ENCODE data around the gene RAD52.

RAD52 gene

GRCh38 chr12:913919-914698 is 35.4 kb downstream of the RAD52 start:
- no peak for DNase-seq (ENCODE audit: low read depth, low spot score)

DNA sequence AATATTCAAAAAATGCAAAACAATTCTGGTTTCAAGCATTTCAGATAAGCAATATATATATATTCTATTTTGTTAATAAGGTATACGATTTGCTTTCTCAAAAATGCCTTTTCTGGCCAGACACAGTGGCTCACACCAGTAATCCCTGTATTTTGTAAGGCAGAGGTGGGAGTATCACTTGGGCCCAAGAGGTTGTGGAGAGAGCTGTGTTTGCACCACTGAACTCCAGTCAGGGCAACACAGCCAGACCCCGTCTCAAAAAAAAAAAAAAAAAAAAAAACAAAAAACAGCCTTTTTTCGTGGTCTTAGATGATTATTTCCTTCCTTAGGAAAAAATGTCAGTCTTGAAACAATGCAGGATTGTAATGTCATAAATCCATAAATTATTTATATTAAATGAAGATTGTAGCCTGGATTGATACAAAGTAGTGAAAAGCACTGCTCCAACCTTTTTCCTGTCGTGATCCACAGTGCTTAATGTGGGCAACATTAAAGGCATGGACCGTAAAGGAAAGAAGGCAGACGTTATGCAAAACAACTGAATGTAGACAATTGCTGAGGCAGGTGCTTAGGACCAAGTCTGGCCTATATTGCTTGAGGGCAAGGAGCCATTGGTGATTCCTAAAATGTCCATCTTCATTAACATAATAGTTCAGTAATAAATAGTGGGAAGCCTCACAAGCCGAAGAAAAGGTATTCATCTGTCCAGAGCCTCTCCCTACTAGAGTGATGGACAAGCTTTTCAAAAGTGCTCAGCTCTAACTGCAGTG is 36.8 kb downstream of the RAD52 start:
- no peak for DNase-seq (ENCODE audit: low read depth, low spot score)

DNA sequence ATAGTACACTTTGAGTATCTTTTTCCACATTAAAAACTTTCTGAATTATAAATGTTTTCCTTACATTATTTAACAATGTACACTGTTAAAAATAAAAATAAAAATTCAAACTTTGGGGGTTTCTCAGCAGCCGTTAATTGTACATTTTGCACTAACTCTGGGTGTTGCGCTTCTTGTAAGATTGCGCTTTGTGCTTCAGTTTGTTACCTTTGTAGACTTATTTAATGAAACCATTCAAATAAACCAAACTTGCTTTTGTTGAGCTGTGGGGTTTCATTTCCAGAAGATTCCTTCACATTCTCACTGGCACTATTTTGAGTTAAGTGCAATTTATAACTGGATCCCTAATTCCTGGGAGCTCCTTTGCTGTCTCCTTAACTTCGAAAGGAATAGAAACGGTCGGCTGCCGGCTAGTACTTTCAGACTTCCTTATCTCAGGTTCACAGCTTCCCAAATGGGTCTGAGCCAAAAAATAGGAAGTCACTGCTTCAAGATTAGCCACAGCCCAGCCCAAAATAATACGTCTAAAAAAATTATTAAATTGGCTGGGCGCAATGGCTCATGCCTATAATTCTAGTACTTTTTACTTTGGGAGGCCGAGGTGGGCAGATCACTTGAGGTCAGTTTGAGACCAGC is 38.2 kb downstream of the RAD52 start:
- DNase-seq (ENCODE audit: low read depth, low spot score): no peak

GRCh38 chr12:910416-910815 is 39.1 kb downstream of the RAD52 start:
- no peak for DNase-seq (ENCODE audit: low read depth, low spot score)

GRCh38 chr12:909861-910260 is 39.6 kb downstream of the RAD52 start:
- no peak for DNase-seq (ENCODE audit: low read depth, low spot score)

DNA sequence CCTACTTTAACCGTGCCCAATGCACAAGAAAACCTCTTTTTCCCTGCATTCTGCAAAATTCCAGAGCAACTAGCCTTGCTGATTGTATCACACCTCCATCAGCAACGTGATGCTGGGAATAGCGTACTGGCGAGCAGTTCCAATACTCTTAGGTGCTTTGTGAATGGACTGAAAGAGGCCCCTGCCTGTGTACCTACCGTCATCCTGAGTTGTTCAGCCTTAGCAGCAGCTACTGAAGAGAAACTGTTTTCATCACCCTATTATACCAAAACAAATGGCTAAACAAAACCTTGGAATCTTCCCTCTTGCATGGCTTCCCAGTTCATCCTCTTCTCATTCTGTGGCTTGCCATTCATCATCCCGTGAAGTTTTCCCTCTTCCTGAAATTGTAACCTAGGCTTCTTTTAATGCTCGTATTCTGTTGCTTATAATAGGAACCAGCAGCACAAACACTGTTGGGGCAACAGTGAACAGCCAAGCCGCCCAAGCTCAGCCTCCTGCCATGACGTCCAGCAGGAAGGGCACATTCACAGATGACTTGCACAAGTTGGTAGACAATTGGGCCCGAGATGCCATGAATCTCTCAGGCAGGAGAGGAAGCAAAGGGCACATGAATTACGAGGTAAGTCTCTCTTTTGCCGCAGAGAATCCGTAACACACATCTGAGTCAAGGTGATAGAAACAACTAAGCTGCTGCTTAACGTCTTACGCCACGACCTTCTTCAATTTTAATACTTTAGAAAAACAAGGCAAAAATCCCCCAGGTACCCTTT is 41.9 kb downstream of the RAD52 start:
- no peak for DNase-seq (ENCODE audit: low read depth, low spot score)

DNA sequence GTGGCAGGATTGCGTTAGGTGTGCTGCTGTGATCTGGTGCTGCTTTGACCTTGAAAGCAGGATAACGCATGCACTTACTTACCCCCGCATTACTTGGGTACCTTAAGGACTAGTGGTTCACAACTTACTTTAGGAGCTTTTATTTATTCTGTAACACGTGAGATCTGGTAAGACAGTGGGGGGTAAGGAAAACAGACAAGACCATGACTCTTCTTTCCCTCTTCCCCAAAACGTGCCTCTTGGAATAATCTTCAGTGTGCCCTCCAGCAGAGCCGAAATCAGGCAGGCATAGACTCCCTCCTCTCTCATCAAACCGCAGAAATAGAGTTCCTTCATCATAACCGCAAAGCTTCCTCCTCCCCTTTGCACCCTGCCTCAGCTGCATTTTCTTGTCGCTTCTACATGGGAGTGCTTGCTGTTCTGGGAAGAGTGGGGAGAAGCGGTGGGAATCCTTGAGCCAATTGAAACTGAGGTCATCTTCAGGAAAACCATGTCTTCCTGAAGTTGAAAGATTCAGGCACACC is 43.4 kb downstream of the RAD52 start:
- DNase-seq (ENCODE audit: low read depth, low spot score): peak; percentile 46

DNA sequence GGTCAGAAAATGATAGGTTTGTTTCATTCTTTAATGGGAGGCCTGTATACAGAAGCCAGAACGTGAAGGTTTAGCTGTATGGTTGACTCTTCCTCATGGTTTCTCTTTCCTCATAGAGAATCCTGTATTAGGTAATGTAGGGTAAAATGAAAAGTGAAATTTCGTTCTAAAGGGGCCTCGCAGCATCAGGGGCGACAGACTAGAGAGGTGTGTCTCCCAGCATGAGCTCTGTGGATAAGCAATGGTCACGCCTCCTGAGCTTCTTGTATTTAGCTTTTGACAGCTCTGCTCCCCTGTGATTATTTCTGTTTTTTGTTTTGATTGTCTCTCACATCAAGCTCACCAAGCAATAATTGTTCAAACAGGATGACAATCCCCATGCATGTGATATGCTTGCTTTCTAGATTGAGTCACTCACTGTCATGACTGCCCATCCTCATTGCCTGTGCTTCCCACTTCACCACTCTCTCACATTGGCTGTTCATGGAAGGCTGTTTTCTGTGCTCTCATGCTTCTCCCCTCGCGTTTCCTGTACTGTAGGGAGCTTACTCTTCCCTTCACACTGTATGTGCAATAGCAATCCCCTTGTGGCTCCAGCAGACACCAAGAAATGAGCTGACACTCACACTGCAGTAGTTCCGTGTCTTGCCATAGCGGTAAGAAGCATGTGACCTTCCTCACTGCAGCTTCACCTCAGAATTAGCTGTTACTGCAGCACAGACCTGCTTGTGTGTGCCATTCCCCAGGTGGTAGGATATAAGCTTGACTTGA is 44.0 kb downstream of the RAD52 start:
- DNase-seq (ENCODE audit: low read depth, low spot score): no peak

GRCh38 chr12:904010-904414 is 45.5 kb downstream of the RAD52 start:
- no peak for DNase-seq (ENCODE audit: low read depth, low spot score)

DNA sequence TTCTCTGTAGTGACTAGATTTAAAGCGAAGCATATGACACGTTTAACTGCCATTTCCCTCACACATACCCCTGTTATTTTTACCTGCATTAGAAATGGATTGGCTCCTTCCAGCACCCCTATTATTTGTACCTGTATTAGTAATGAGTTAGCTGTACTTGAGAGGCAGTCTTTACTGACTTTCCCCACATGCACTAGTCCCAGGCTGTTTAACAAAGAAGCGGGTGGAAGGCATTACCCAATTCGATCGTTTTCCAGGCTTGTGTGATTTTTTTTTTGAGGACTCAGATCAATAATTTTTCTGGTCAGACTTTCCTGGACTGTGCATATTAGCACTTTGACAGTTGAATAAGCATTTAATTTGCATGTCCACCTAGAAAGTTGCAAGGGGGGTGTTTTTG is 46.4 kb downstream of the RAD52 start:
- DNase-seq (ENCODE audit: low read depth, low spot score): no peak

DNA sequence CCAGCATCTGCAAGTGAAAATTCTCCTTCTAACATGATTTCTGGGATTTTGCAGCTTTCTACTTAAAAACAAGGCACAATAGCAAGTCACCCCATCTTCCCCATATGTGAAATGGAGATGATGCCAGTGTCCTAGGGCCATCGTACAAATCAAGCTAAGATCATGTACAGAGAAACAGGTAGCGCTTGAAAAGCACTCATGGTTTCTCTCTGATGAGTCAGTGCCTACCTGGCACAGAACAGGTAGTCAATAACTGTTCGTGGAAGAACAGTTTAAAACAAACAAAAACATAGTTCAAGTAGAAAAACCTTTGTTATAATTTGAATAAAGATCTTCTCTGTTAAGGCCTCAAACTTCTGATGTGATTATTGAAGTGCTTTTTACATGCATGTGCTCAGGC is 46.9 kb downstream of the RAD52 start:
- DNase-seq (ENCODE audit: low read depth, low spot score): no peak

DNA sequence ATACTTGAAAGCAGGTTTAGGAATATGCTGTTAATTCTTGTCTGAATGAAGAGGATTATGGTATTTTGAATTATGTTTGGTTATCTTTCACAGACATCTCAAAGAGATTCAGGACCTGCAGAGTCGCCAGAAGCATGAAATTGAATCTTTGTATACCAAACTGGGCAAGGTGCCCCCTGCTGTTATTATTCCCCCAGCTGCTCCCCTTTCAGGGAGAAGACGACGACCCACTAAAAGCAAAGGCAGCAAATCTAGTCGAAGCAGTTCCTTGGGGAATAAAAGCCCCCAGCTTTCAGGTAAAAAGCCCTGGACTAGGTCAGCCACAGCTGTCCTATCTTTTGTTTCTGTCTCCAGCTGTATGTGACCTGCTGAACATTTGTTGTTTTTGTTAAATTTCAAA is 52.1 kb downstream of the RAD52 start:
- DNase-seq (ENCODE audit: low read depth, low spot score): no peak

DNA sequence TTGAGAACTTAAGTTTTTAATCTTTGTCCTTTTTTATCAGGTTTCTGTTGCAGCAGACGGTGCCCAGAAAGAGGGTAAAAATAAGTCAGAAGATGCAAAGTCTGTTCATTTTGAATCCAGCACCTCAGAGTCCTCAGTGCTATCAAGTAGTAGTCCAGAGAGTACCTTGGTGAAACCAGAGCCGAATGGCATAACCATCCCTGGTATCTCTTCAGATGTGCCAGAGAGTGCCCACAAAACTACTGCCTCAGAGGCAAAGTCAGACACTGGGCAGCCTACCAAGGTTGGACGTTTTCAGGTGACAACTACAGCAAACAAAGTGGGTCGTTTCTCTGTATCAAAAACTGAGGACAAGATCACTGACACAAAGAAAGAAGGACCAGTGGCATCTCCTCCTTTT is 53.5 kb downstream of the RAD52 start:
- DNase-seq (ENCODE audit: low read depth, low spot score): no peak

DNA sequence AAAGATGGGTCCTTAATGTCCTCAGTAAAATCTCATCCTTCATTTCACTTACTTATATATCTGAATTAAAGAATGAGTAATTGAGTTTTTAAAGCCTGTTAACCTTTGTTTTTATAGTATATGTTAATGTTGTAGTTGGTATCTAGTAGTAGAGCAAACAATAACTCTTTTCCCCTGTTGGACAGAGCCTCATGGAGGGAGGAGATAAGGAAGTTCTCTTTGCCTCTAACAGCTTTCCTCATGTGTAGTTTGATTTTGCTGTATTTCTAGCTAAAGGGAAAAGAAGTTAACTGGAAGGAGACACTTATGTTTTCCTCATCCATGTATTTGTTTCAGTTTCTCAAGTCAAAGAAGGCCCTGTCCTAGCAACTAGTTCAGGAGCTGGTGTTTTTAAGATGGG is 55.3 kb downstream of the RAD52 start:
- DNase-seq (ENCODE audit: low read depth, low spot score): no peak

DNA sequence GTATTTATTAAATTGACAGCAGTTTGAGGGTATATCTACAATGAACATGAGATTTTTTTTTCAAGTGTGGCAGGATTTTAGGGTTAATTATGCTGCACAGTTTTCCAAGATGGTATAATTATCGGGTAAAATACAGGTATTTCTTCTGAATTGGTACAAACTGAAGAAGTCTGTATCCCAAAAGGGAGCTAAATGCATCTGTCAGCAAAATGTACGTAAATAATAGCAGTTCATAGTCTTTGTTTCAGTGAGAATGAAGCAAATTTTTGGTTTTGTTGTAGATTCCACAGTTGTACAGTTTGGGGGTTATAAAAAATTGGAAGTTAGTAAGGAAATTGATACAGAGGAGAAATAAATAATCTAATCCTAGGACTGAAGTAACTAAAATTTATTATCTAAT is 63.3 kb downstream of the RAD52 start:
- no peak for DNase-seq (ENCODE audit: low read depth, low spot score)

GRCh38 chr12:885701-886100 is 63.8 kb downstream of the RAD52 start:
- DNase-seq (ENCODE audit: low read depth, low spot score): no peak

DNA sequence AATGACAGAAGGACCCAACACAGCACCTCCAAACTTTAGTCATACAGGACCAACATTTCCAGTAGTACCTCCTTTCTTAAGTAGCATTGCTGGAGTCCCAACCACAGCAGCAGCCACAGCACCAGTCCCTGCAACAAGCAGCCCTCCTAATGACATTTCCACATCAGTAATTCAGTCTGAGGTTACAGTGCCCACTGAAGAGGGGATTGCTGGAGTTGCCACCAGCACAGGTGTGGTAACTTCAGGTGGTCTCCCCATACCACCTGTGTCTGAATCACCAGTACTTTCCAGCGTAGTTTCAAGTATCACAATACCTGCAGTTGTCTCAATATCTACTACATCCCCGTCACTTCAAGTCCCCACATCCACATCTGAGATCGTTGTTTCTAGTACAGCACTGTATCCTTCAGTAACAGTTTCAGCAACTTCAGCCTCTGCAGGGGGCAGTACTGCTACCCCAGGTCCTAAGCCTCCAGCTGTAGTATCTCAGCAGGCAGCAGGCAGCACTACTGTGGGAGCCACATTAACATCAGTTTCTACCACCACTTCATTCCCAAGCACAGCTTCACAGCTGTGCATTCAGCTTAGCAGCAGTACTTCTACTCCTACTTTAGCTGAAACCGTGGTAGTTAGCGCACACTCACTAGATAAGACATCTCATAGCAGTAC is 64.6 kb downstream of the RAD52 start:
- no peak for DNase-seq (ENCODE audit: low read depth, low spot score)

DNA sequence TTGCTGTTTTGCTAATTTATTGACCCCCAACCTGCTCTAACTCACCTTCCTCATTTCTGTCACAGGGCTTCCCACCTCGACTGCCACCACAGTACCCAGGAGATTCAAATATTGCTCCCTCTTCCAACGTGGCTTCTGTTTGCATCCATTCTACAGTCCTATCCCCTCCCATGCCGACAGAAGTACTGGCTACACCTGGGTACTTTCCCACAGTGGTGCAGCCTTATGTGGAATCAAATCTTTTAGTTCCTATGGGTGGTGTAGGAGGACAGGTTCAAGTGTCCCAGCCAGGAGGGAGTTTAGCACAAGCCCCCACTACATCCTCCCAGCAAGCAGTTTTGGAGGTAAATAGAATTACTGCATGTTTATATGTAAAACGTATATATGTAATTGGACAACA is 68.8 kb downstream of the RAD52 start:
- no peak for DNase-seq (ENCODE audit: low read depth, low spot score)

DNA sequence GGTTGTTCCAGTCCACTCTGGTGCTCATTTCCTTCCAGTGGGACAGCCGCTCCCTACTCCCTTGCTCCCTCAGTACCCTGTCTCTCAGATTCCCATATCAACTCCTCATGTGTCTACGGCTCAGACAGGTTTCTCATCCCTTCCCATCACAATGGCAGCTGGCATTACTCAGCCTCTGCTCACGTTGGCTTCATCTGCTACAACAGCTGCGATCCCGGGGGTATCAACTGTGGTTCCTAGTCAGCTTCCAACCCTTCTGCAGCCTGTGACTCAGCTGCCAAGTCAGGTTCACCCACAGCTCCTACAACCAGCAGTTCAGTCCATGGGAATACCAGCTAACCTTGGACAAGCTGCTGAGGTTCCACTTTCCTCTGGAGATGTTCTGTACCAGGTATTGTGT is 69.9 kb downstream of the RAD52 start:
- peak; percentile 6 for DNase-seq (ENCODE audit: low read depth, low spot score)

GRCh38 chr12:873954-874353 is 75.5 kb downstream of the RAD52 start:
- no peak for DNase-seq (ENCODE audit: low read depth, low spot score)

Measured in smooth muscle cell of the brain vasculature (primary cell).